ENCODE results near the gene ARID1B. TPM values are rescaled to one million over a fixed set of nuclear protein-coding genes. Genes with fewer than 3 reads are reported as not detected.

ARID1B gene
- total and polyA plus RNA-seq, 9 of the 15 experiments (the other 6 are each of a cell fraction or from before 2014, with no cell fraction given): 12.5 to 50.5 (median 25.8) TPM

DNA sequence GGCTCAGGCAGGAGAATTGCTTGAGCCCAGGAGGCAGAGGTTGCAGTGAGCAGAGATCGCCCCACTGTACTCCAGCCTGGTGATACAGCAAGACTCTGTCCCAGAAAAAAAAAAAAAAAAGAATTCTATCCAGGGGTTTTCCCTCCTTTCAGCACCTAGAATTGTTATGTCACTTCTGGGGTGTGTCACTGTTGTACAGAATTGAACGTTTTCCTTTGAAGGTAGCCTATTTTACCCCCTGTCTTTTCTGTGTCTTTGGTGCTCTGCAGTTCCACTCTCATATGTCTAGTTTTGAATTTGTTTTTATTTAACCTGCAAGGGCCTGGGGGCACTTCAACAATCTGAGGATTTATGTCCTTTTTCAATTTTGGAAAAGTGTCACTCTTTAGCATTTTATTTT is 19.3 kb upstream of the ARID1B start:
- TF ChIP-seq, protein P1, sequence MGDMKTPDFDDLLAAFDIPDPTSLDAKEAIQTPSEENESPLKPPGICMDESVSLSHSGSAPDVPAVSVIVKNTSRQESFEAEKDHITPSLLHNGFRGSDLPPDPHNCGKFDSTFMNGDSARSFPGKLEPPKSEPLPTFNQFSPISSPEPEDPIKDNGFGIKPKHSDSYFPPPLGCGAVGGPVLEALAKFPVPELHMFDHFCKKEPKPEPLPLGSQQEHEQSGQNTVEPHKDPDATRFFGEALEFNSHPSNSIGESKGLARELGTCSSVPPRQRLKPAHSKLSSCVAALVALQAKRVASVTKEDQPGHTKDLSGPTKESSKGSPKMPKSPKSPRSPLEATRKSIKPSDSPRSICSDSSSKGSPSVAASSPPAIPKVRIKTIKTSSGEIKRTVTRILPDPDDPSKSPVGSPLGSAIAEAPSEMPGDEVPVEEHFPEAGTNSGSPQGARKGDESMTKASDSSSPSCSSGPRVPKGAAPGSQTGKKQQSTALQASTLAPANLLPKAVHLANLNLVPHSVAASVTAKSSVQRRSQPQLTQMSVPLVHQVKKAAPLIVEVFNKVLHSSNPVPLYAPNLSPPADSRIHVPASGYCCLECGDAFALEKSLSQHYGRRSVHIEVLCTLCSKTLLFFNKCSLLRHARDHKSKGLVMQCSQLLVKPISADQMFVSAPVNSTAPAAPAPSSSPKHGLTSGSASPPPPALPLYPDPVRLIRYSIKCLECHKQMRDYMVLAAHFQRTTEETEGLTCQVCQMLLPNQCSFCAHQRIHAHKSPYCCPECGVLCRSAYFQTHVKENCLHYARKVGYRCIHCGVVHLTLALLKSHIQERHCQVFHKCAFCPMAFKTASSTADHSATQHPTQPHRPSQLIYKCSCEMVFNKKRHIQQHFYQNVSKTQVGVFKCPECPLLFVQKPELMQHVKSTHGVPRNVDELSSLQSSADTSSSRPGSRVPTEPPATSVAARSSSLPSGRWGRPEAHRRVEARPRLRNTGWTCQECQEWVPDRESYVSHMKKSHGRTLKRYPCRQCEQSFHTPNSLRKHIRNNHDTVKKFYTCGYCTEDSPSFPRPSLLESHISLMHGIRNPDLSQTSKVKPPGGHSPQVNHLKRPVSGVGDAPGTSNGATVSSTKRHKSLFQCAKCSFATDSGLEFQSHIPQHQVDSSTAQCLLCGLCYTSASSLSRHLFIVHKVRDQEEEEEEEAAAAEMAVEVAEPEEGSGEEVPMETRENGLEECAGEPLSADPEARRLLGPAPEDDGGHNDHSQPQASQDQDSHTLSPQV (IDR thresholded peaks at IDR 0.05): no peak
- TF ChIP-seq, protein P2, sequence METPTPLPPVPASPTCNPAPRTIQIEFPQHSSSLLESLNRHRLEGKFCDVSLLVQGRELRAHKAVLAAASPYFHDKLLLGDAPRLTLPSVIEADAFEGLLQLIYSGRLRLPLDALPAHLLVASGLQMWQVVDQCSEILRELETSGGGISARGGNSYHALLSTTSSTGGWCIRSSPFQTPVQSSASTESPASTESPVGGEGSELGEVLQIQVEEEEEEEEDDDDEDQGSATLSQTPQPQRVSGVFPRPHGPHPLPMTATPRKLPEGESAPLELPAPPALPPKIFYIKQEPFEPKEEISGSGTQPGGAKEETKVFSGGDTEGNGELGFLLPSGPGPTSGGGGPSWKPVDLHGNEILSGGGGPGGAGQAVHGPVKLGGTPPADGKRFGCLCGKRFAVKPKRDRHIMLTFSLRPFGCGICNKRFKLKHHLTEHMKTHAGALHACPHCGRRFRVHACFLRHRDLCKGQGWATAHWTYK (CRISPR knock-in tag; IDR thresholded peaks at IDR 0.05): no peak
- TF ChIP-seq ZNF384 (IDR thresholded peaks at IDR 0.05; ENCODE audit: low read depth, low read length): 0 out of 2 replicates have a peak, but pooled peaks have one; percentile 4
- no peak overlapping the region for H3K4me2 ChIP-seq (ENCODE audit: insufficient read depth, low read length)
- no TSS peak for BruUV-seq (replicated peaks)
- H3K4me1 ChIP-seq (replicated peaks in 1 of 2; ENCODE audit: control insufficient read depth in 2 of 2, insufficient read depth in 2 of 2, low read length in 2 of 2): no peaks in the 10 kb centered on the region
- intact Hi-C loops (cut with micrococcal nuclease) (loop anchor here (5.0 kb wide), 1 partner anchor 71 kb away; no protein-coding TSS in a partner anchor), in situ Hi-C loops (cut with MboI) (no loop called here)
- H3K27me3 ChIP-seq (ENCODE audit: control insufficient read depth in 2 of 2, insufficient read depth in 2 of 2, low read length in 2 of 2): peaks cover 4 to 11% of the 10 kb centered on the region in 2 experiments; a peak in 4 of 5 replicates
- WGBS (ENCODE audit: insufficient coverage, low coverage, missing lambda C conversion rate): 11% methylated on average over 2 of the region's 2 CpGs
- no peaks in the 10 kb centered on the region for H4K20me1 ChIP-seq (replicated peaks; ENCODE audit: control insufficient read depth, insufficient read depth, low read length)
- no peak overlapping the region for H3K4me3 ChIP-seq
- H3K27ac ChIP-seq (ENCODE audit: extremely low read depth, low read depth, low read length): no peak overlapping the region
- H3K36me3 ChIP-seq (ENCODE audit: control insufficient read depth, insufficient read depth, low read length): no peaks in the 10 kb centered on the region
- H2AFZ ChIP-seq (ENCODE audit: low read depth, low read length): no peak overlapping the region
- no peak overlapping the region for H3K9ac ChIP-seq (ENCODE audit: insufficient read depth in 1 of 2, low read depth in 2 of 2, low read length in 2 of 2)
- no peak for FAIRE-seq
- ATAC-seq: peak; percentile 40; the same call in 2 of the 3 replicates
- H3K9me3 ChIP-seq (replicated peaks; ENCODE audit: control insufficient read depth, insufficient read depth, low read depth, low read length): no peaks in the 10 kb centered on the region
- H3K79me2 ChIP-seq (ENCODE audit: control insufficient read depth, insufficient read depth, low read length): no peaks in the 10 kb centered on the region
- no peaks in the 10 kb centered on the region for H3K9me1 ChIP-seq (ENCODE audit: control insufficient read depth, insufficient read depth, low read length)
- ChIA-PET CTCF (ENCODE audit: low intra/inter-chr PET ratio) (no interaction called here), POLR2A (interaction anchor here (0.6 kb wide), 1 partner anchor 11 kb away, joined by 6 read pairs; no protein-coding TSS in a partner anchor)
- DNase-seq (ENCODE audit: extremely low read depth in 1 of 4, low spot score in 3 of 4): no peak
